Measurements from ENCODE around the gene PLA2G15. TPM values are rescaled to one million over a fixed set of nuclear protein-coding genes. Genes with fewer than 3 reads are reported as not detected.

PLA2G15 gene
- total RNA-seq, 1 donor: 21.7 TPM

DNA sequence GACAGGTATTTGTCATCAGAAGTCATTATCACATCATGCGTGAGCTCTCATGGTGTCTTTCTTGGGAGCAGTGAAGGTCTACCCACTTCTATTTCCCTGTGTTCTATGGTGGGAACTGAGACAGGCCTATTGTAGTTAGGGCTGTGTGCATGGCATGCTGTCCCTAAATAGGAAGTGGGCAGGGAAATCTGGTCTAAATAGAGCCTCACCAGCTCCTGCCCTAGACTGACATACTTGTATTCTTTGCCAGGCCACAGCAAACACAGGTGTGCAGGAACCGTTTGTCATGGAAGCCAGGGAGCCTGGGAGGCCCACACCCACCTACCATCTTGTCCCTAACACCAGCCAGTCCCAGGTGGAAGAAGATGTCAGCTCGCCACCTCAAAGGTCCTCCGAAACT lies 29.3 kb downstream of the PLA2G15 start:
- H3K4me3 ChIP-seq (ENCODE audit: low read depth, low read length): no peak overlapping the region
- DNase-seq (ENCODE audit: low read depth): no peak
- TF ChIP-seq CTCF (IDR thresholded peaks at IDR 0.05; ENCODE audit: insufficient read depth, low read length): no peak

DNA sequence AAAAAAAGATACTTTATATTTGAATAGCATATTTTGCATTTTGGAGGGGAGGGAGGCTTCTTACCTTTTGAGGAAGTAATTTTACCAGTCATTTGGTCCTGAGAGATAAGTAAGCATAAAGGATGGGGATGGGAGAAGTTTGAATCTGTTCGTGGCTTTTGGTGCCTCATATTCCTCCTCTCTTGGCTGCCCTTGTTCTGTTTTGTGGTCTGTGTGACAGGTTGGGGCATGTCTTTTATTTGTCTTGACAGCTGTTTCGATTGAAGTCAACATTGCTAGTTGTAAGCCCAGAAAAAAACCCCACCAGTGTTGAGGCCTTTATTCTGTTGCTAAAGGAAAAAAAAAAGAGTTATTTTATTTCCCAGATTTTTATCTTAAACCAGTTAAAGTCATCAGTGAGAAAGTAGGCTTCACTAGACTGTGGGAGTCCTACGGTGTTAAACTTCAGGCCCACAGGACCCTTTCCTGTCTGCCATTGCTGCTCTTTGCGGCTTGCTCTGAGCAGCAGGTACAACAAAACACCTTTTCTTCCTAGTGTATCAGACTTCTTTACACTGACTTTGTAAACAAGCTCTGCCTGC lies 30.5 kb downstream of the PLA2G15 start:
- H3K4me3 ChIP-seq (ENCODE audit: low read depth, low read length): no peak overlapping the region
- no peak for DNase-seq (ENCODE audit: low read depth)
- no peak for TF ChIP-seq CTCF (IDR thresholded peaks at IDR 0.05; ENCODE audit: insufficient read depth, low read length)

DNA sequence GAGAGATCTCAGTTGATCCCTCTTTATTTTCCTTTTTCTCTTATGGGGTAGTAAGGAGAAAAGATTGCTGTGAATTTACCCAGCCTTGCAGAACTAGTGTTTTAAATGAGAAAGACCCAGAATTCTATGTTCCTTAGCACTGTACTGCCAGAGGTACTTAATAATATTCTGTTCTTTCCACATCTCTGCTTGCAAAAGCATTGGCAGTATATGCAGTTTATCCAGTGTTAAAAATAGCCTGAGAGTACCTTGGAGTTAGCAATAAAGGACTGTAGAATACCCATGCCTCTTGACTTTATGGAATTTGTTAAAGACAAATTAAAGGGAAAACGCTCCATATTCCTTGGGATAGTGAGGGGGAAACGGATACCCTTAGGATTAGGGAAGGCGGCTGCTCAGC lies 31.1 kb downstream of the PLA2G15 start:
- no peak for TF ChIP-seq CTCF (IDR thresholded peaks at IDR 0.05; ENCODE audit: insufficient read depth, low read length)
- no peak for DNase-seq (ENCODE audit: low read depth)
- H3K4me3 ChIP-seq (ENCODE audit: low read depth, low read length): no peak overlapping the region

DNA sequence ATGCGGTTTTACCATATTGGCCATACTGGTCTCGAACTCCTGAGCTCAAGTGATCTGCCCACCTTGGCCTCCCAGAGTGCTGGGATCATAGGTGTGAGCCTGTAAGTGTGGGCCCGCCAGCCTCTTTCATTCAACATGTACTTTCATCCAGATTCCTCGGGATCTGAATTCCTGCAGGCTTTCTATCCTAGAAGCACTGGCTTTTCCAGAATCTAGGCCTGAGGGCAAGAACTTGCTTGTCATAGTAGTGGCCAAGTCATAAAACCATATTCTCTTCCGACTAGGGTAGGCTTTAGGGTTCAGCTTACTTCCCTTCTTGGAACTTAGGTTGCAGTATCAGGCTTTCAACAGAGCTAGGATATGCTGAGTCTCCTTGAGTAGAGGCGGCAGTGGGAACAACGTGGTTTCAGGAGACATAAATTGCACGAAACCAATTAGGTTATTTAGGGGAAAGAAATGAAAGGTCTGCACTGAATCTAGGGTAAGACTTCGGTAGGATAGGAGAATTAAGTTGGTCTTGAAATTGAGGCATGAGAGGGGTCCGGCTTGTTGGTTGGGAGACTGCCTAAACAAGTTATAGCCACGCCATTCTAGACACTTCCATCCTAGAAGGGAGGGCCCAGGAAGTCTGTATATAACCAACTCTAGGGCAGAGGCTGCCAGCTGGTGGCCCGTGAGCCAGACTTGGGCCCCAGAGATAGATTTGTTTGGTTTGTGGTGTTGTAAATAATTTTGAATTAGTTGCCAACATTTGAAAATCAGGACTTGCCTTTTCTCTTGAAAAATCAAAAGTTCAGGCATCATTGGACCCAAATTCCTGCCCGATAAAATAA lies 34.8 kb downstream of the PLA2G15 start:
- no peak overlapping the region for H3K4me3 ChIP-seq (ENCODE audit: low read depth, low read length)
- no peak for DNase-seq (ENCODE audit: low read depth)
- no peak for TF ChIP-seq CTCF (IDR thresholded peaks at IDR 0.05; ENCODE audit: insufficient read depth, low read length)

DNA sequence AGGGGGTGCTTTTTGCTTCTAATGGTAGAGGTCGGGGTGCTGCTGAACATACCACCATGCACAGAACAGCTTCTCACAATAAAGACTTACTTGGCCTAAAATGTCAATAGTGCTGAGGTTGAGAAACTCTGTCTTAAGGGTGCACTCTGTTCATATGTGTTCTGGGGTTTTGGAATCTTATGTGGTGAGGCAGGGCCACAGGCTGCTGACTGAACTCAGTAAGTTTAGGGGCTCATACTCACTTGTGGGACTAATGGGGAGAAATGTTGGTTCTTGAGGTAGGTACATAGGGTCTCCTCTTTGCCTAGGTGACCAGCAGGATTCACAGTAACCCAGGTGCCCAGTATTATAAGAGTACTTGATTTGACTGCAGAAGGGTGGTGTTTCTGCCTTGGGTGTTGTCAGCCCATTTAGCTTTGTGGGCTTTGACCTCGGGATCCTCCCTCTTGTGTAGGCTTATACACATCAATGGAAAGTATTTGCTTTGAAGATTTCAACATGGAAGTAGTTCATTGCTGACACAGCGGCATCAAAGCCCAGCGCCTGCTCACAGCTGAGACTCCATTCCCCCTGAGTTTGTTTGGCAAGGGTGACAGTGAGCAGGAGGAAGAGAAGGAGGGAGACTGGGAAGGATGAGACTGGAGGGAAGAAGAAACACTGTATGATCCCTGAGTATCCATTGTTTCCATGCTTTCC lies 36.3 kb downstream of the PLA2G15 start:
- H3K4me3 ChIP-seq (ENCODE audit: low read depth, low read length): no peak overlapping the region
- TF ChIP-seq CTCF (IDR thresholded peaks at IDR 0.05; ENCODE audit: insufficient read depth, low read length): no peak
- DNase-seq (ENCODE audit: low read depth): no peak

DNA sequence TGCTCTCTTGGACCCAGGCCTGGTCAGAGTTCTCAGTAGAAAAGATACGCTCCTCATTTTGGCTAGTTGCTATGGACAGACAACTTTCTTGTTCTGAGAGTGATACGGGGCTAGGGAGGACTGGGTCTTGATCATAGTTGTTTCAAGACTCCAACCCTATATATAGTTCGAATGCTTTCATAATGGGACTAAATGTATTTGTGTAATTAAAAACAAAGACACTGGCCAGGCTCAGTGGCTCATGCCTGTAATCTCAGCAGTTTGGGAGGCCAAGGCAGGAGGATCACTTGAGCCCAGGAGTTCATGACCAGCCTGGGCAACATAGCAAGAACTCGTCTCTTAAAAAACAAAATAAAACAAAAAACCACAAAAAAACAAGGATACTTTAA lies 36.9 kb downstream of the PLA2G15 start:
- no peak for DNase-seq (ENCODE audit: low read depth)
- H3K4me3 ChIP-seq (ENCODE audit: low read depth, low read length): no peak overlapping the region
- TF ChIP-seq CTCF (IDR thresholded peaks at IDR 0.05; ENCODE audit: insufficient read depth, low read length): no peak
